Mesenteric fat pad (tissue), 1 donor: Measurements from ENCODE around the gene RPL10. TPM values are rescaled to one million over a fixed set of nuclear protein-coding genes. Genes with fewer than 3 reads are reported as not detected.

Experiments used
- DNase-seq: peaks from one replicate; pipeline ENCODE4 v3.0.0-alpha.2; 2020; ENCODE audit warnings: low spot score
- microRNA-seq: library from miRNA; unstranded; fragments of <30 nt; microRNA quantifications from one replicate; pipeline ENCODE4 v1.2.0, GENCODE V29; 2020; ENCODE audit warnings: borderline number of aligned reads
- total RNA-seq: library from RNA; stranded (reverse); fragmentation: NEBNext Ultra II Directional; extraction: Animal tissue kit (Norgen Biotek cat#: 25700); gene quantifications from one replicate; pipeline ENCODE4 v1.2.1, GENCODE V29; 2021
- donor health status: DM: yes; HTN: yes; CAD: no.

RPL10 gene
- total RNA-seq, 1 donor from 2014 or later, result 2,424 TPM

- no peak for DNase-seq
Measured at GRCh38 chrX:154443992-154444754, 46.0 kb downstream of the RPL10 start, which contains the start of gene FAM50A. TSS of gene FAM50A (plus strand) at chrX:154444141. CDS start at chrX:154444236, 95 bp downstream.

- DNase-seq, result no peak
Measured at GRCh38 chrX:154444755-154445246, 46.6 kb downstream of the RPL10 start.

GRCh38 chrX:154445776-154446175 is 47.6 kb downstream of the RPL10 start:
- no peak for DNase-seq

- DNase-seq, result no peak
Measured at GRCh38 chrX:154446430-154446829, 48.3 kb downstream of the RPL10 start.

GRCh38 chrX:154448484-154448883 is 50.3 kb downstream of the RPL10 start:
- DNase-seq, result no peak

GRCh38 chrX:154449618-154450017 is 51.4 kb downstream of the RPL10 start:
- no peak for DNase-seq

- DNase-seq, result no peak
Measured at GRCh38 chrX:154450312-154450711, 52.1 kb downstream of the RPL10 start.

Small RNAs within 50 kb of the gene (microRNA-seq; reads per million reads assigned to microRNA genes)
- not detected for gene MIR6858

Other genes starting within 250 kb of the RPL10 start
- gene OPN1MW, start 215.8 kb upstream of the RPL10 start, total RNA-seq, result not detected
- not detected for gene OPN1MW2, start 178.6 kb upstream of the RPL10 start, total RNA-seq
- not detected for gene OPN1MW3, start 140.8 kb upstream of the RPL10 start, total RNA-seq
- gene TEX28, start 103.3 kb upstream of the RPL10 start, total RNA-seq, result not detected
- gene TKTL1, start 102.6 kb upstream of the RPL10 start, total RNA-seq, result 0.80 TPM
- 1,133 TPM for gene FLNA, start 23.7 kb upstream of the RPL10 start, total RNA-seq
- gene EMD, start 19.1 kb upstream of the RPL10 start, total RNA-seq, result 57.4 TPM
- gene DNASE1L1, start 10.9 kb downstream of the RPL10 start, total RNA-seq, result 18.9 TPM
- gene TAFAZZIN, start 13.2 kb downstream of the RPL10 start, total RNA-seq, result 32.4 TPM
- 72.5 TPM for gene ATP6AP1, start 30.3 kb downstream of the RPL10 start, total RNA-seq
- 82.6 TPM for gene GDI1, start 38.8 kb downstream of the RPL10 start, total RNA-seq
- 88.3 TPM for gene FAM50A, start 45.8 kb downstream of the RPL10 start, total RNA-seq
- gene PLXNA3, start 59.9 kb downstream of the RPL10 start, total RNA-seq, result 57.2 TPM
- 13.6 TPM for gene LAGE3, start 80.9 kb downstream of the RPL10 start, total RNA-seq
- gene UBL4A, start 88.2 kb downstream of the RPL10 start, total RNA-seq, result 29.1 TPM
- gene SLC10A3, start 92.3 kb downstream of the RPL10 start, total RNA-seq, result 30.4 TPM
- gene FAM3A, start 117.9 kb downstream of the RPL10 start, total RNA-seq, result 36.5 TPM
- 110 TPM for gene G6PD, start 148.5 kb downstream of the RPL10 start, total RNA-seq
- gene IKBKG, start 149.2 kb downstream of the RPL10 start, total RNA-seq, result 29.8 TPM
- not detected for gene CTAG1A, start 186.8 kb downstream of the RPL10 start, total RNA-seq
- not detected for gene CTAG1B, start 220.9 kb downstream of the RPL10 start, total RNA-seq